ENCODE results near the gene EFCAB9. TPM values are rescaled to one million over a fixed set of nuclear protein-coding genes. Genes with fewer than 3 reads are reported as not detected.

The EFCAB9 gene
- polyA plus RNA-seq, 2 of the 4 experiments (the other 2 are of a cell fraction), result not detected

GRCh38 chr5:172164769-172165212 is 29.2 kb upstream of the EFCAB9 start:
- TF ChIP-seq MAX (IDR thresholded peaks at IDR 0.05) (no peak), MAZ (IDR thresholded peaks at IDR 0.05; ENCODE audit: borderline replicate concordance, low read depth, low read length) (no peak), HEYL (CRISPR knock-in tag; IDR thresholded peaks at IDR 0.05) (no peak), HOXA7 (CRISPR knock-in tag; IDR thresholded peaks at IDR 0.05) (no peak), ZNF302 (CRISPR knock-in tag; IDR thresholded peaks at IDR 0.05) (no peak), TFCP2L1 (CRISPR knock-in tag; IDR thresholded peaks at IDR 0.05) (no peak), SMC3 (IDR thresholded peaks at IDR 0.05) (no peak), BCL3 (IDR thresholded peaks at IDR 0.05) (no peak), E2F6 (IDR thresholded peaks at IDR 0.05; ENCODE audit: borderline replicate concordance, low read depth) (no peak), HES2 (IDR thresholded peaks at IDR 0.05) (no peak), RAD21 (conservative IDR thresholded peaks at IDR 0.05 in 1 of 2, IDR thresholded peaks at IDR 0.05 in 1 of 2) (no peak), HOXB5 (CRISPR knock-in tag; IDR thresholded peaks at IDR 0.05) (no peak), NPAS2 (CRISPR knock-in tag; IDR thresholded peaks at IDR 0.05; ENCODE audit: borderline replicate concordance) (no peak), MYC (IDR thresholded peaks at IDR 0.05; ENCODE audit: borderline replicate concordance, low read length) (no peak), MAFK (IDR thresholded peaks at IDR 0.05; ENCODE audit: partially characterized antibody) (no peak), CTCF (IDR thresholded peaks at IDR 0.05) (no peak), FOSL2 (IDR thresholded peaks at IDR 0.05) (no peak), FOSL2 (CRISPR knock-in tag; IDR thresholded peaks at IDR 0.05) (no peak)
- TF ChIP-seq, protein P1, sequence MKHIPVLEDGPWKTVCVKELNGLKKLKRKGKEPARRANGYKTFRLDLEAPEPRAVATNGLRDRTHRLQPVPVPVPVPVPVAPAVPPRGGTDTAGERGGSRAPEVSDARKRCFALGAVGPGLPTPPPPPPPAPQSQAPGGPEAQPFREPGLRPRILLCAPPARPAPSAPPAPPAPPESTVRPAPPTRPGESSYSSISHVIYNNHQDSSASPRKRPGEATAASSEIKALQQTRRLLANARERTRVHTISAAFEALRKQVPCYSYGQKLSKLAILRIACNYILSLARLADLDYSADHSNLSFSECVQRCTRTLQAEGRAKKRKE (CRISPR knock-in tag; IDR thresholded peaks at IDR 0.05; ENCODE audit: low read depth), result no peak
- TF ChIP-seq, protein P2, sequence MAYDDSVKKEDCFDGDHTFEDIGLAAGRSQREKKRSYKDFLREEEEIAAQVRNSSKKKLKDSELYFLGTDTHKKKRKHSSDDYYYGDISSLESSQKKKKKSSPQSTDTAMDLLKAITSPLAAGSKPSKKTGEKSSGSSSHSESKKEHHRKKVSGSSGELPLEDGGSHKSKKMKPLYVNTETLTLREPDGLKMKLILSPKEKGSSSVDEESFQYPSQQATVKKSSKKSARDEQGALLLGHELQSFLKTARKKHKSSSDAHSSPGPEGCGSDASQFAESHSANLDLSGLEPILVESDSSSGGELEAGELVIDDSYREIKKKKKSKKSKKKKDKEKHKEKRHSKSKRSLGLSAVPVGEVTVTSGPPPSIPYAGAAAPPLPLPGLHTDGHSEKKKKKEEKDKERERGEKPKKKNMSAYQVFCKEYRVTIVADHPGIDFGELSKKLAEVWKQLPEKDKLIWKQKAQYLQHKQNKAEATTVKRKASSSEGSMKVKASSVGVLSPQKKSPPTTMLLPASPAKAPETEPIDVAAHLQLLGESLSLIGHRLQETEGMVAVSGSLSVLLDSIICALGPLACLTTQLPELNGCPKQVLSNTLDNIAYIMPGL (CRISPR knock-in tag; IDR thresholded peaks at IDR 0.05; ENCODE audit: borderline replicate concordance), result no peak
- FAIRE-seq, result no peak
- Histone ChIP-seq H3K4me2 (no peak overlapping the region), H3K27ac (no peak overlapping the region), H3K4me1 (no peaks in the 10 kb centered on the region), H3K9me3 (no peaks in the 10 kb centered on the region), H3K4me3 (no peak overlapping the region)
- 92% methylated on average over 12 of the region's 13 CpGs for WGBS (ENCODE audit: missing lambda C conversion rate)
- no peak for ATAC-seq
- ChIA-PET CTCF (interaction anchor here (1.1 to 4.0 kb wide), 2 partner anchors 24 to 257 kb away, joined by 4 to 17 read pairs; partner anchors contain the start of gene STK10), POLR2A (interaction anchor here (0.6 kb wide), 1 partner anchor 25 kb away, joined by 3 read pairs; no protein-coding TSS in a partner anchor)
- no peak for DNase-seq (ENCODE audit: low read depth in 1 of 2, low spot score in 1 of 2)
